ENCODE results near the gene PTPN2. TPM values are rescaled to one million over a fixed set of nuclear protein-coding genes. Genes with fewer than 3 reads are reported as not detected.

Gene PTPN2
- total and polyA plus RNA-seq, 2 donors, result 116 to 155 TPM

DNA sequence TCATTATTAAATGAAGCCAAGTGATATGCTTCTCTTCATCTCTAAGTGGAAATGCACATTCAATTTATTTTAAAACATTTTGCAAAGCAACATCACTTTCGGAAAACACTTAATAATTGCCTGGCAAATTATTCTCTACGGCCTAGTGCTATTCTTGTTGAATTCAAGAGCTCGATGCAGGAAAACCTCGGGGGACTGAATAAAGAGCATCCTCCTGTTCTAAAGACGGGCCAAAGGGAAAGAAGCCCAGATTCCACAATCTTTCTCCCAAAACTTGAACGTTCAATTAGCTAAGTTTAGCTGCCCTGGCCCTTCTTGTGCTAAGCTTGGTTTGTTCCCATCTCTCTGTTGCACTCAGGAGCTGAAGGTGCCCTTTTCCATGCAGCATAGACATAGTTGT, 40.6 kb upstream of the PTPN2 start:
- Histone ChIP-seq H3K4me1 (ENCODE audit: control insufficient read depth in 2 of 2, insufficient read depth in 2 of 2, low read length in 2 of 2) (peaks cover 9 to 15% of the 10 kb centered on the region in 2 donors), H3K36me3 (ENCODE audit: control insufficient read depth in 2 of 2, insufficient read depth in 2 of 2, low read length in 1 of 2) (no peaks in the 10 kb centered on the region), H3K27me3 (ENCODE audit: control insufficient read depth in 2 of 2, insufficient read depth in 1 of 2, low read length in 1 of 2) (no peaks in the 10 kb centered on the region), H3K27ac (ENCODE audit: low read depth in 1 of 2, low read length in 1 of 2) (no peak overlapping the region), H3K9me3 (ENCODE audit: control insufficient read depth in 2 of 2, insufficient read depth in 1 of 2, low read length in 1 of 2) (no peaks in the 10 kb centered on the region), H3K4me3 (ENCODE audit: low read length in 2 of 2) (no peak overlapping the region)
- WGBS, result 97% methylated on average over 6 of the region's 6 CpGs
- no peak for DNase-seq (ENCODE audit: low read depth in 6 of 9, low spot score in 9 of 9)

DNA sequence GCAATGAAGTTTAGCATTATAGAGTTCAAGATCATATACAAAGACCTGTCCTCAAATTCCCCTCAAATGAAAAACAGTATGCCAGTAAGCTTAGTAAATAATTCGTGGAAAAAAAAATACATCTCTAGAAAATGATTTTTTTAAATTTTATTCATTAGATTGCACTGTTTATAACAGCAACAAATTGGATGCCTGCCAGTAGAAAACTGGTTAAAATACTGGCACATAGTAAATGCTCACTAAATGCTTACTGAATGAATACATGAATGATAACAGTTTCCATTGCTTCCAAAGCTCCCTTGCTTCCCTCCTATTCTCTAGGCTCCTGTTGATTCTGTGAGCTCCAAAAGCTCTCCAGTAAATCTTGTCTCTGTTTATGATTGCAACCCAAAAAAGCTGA, 38.2 kb upstream of the PTPN2 start:
- no peaks in the 10 kb centered on the region for H3K9me3 ChIP-seq (ENCODE audit: control insufficient read depth in 2 of 2, insufficient read depth in 1 of 2, low read length in 1 of 2)
- H3K4me1 ChIP-seq (ENCODE audit: control insufficient read depth in 2 of 2, insufficient read depth in 2 of 2, low read length in 2 of 2), result peaks cover 6 to 8% of the 10 kb centered on the region in 2 donors
- H3K36me3 ChIP-seq (ENCODE audit: control insufficient read depth in 2 of 2, insufficient read depth in 2 of 2, low read length in 1 of 2), result no peaks in the 10 kb centered on the region
- WGBS, result 98% methylated on average over 1 of the region's 1 CpG
- H3K4me3 ChIP-seq (ENCODE audit: low read length in 2 of 2), result no peak overlapping the region
- no peak overlapping the region for H3K27ac ChIP-seq (ENCODE audit: low read depth in 1 of 2, low read length in 1 of 2)
- H3K27me3 ChIP-seq (ENCODE audit: control insufficient read depth in 2 of 2, insufficient read depth in 1 of 2, low read length in 1 of 2), result no peaks in the 10 kb centered on the region
- no peak for DNase-seq (ENCODE audit: low read depth in 6 of 9, low spot score in 9 of 9)

DNA sequence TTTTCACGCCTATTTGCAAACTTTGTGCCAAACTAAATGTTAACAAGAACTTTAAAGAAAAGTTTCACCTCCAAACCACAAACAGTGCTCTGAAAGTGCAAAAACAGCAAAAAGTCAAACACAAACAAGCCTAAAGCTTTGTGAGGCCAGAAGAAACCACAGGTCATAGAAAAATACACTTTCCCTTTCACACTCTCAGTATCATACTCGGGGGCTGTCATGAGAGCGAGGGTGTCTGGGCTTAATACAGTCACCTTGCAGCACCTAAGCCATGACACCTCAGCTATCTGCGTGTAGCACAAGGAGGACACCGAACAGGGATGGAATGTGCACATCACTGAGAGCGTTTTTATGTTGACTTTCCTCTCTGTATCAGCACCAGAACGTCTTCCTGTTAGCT, 37.1 kb upstream of the PTPN2 start:
- Histone ChIP-seq H3K4me3 (ENCODE audit: low read length in 2 of 2) (no peak overlapping the region), H3K36me3 (ENCODE audit: control insufficient read depth in 2 of 2, insufficient read depth in 2 of 2, low read length in 1 of 2) (no peaks in the 10 kb centered on the region), H3K9me3 (ENCODE audit: control insufficient read depth in 2 of 2, insufficient read depth in 1 of 2, low read length in 1 of 2) (no peaks in the 10 kb centered on the region), H3K27me3 (ENCODE audit: control insufficient read depth in 2 of 2, insufficient read depth in 1 of 2, low read length in 1 of 2) (no peaks in the 10 kb centered on the region), H3K4me1 (ENCODE audit: control insufficient read depth in 2 of 2, insufficient read depth in 2 of 2, low read length in 2 of 2) (peaks cover 6 to 8% of the 10 kb centered on the region in 2 donors), H3K27ac (ENCODE audit: low read depth in 1 of 2, low read length in 1 of 2) (peak overlapping the region; percentile 23 to 36)
- WGBS, result 40% methylated on average over 7 of the region's 7 CpGs
- DNase-seq (ENCODE audit: low read depth in 6 of 9, low spot score in 9 of 9), result peak in 1 of 9 donors; percentile 52

DNA sequence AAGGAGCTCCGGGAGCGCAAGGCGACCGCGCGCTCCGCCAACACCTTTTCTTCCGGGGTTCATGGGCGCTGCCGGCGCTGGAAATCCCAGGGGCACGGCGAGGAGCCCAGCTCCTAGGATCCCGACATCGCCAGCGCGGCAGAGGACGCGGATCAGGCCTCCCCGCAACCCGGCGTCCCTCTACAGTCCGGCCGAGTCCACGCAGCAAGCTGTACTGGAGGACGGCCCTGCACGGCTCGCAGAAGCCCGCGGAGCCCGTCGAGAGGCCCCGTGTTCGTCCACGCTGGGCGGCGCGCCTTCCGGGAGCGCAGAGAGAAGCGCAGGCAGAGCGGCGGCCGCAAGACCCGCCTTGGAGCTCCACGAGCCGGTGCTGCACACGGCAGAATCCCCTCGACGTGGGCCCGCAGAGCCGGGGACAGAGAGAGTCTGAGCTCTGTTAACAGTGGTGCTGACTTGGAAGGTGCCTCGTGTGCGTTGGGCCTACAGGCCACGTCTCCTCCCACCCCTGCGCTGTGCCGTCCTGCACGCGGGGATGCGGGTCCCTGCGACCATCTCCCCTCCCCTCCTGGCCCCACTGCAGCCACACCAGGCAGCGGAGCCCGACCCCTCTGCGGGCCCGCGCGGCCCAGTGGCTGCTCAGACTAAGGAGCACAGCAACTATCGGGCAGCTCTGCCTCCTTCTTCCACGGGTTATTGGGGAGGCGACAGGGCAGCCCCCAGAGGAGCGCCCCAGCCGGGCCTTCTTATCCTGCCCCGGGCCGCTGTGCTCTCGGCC, 28.1 kb upstream of the PTPN2 start:
- DNase-seq (ENCODE audit: low read depth in 6 of 9, low spot score in 9 of 9), result no peak
- peaks cover 0 to 14% of the 10 kb centered on the region in 2 donors for H3K27me3 ChIP-seq (ENCODE audit: control insufficient read depth in 2 of 2, insufficient read depth in 1 of 2, low read length in 1 of 2)
- no peak overlapping the region for H3K27ac ChIP-seq (ENCODE audit: low read depth in 1 of 2, low read length in 1 of 2)
- H3K4me3 ChIP-seq (ENCODE audit: low read length in 2 of 2), result peak overlapping the region in 1 of 2 donors; percentile 46
- 86% methylated on average over 75 of the region's 75 CpGs for WGBS
- H3K9me3 ChIP-seq (ENCODE audit: control insufficient read depth in 2 of 2, insufficient read depth in 1 of 2, low read length in 1 of 2), result peaks cover 0 to 26% of the 10 kb centered on the region in 2 donors
- H3K36me3 ChIP-seq (ENCODE audit: control insufficient read depth in 2 of 2, insufficient read depth in 2 of 2, low read length in 1 of 2), result no peaks in the 10 kb centered on the region
- peaks cover 0 to 29% of the 10 kb centered on the region in 2 donors for H3K4me1 ChIP-seq (ENCODE audit: control insufficient read depth in 2 of 2, insufficient read depth in 2 of 2, low read length in 2 of 2)

DNA sequence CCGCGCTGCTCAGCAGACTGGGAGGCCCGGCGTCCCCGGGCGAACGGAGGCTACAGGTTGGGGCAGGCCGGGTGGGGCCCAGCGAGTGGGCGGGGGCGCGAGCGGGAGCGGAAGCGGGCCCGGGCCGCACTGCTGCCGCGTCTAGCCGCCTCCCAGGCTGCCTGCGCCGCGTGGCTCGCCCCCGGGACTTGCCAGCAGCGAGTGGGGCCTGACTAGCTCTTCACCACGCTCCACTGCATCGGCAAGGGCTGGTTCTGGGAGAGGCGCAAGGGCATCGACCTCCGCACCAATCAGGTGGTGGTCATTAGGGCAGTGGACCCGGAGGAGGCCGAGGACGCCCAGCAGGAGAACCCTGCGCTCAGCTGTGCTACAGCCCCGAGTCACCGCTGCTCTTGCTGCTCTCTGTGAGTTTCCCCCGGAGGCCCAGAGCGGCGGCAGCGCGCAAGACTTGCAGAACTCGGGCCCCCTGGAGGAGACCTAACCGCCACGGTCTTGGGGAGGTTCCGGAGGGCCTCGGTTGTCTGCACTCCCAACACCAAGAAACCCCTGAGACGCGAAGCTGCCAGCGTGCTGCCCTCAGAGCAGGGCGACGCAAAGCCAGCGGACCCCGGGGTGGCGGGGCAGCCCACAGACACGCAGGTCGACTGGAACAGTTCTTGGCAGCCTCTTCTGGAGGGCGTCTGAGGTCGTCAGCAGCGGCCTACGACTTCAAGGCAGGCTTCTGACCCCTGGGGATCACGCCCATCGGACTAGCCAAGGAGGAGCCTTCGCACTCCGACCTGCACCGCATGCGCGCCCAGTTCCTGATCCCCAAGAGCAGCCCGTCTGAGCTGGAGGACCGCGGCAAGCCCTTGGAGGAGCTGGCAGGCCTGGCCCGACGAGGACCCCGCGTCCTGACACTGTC, 27.2 kb upstream of the PTPN2 start:
- H3K4me1 ChIP-seq (ENCODE audit: control insufficient read depth in 2 of 2, insufficient read depth in 2 of 2, low read length in 2 of 2), result peaks cover 0 to 37% of the 10 kb centered on the region in 2 donors
- H3K27me3 ChIP-seq (ENCODE audit: control insufficient read depth in 2 of 2, insufficient read depth in 1 of 2, low read length in 1 of 2), result peaks cover 0 to 14% of the 10 kb centered on the region in 2 donors
- DNase-seq (ENCODE audit: low read depth in 6 of 9, low spot score in 9 of 9), result peak in 6 of 9 donors; percentile 41 to 79 (median 57)
- 20% methylated on average over 75 of the region's 75 CpGs for WGBS
- H3K27ac ChIP-seq (ENCODE audit: low read depth in 1 of 2, low read length in 1 of 2), result peak overlapping the region; percentile 39 to 67
- peak overlapping the region; percentile 43 to 46 for H3K4me3 ChIP-seq (ENCODE audit: low read length in 2 of 2)
- peaks cover 0 to 26% of the 10 kb centered on the region in 2 donors for H3K9me3 ChIP-seq (ENCODE audit: control insufficient read depth in 2 of 2, insufficient read depth in 1 of 2, low read length in 1 of 2)
- no peaks in the 10 kb centered on the region for H3K36me3 ChIP-seq (ENCODE audit: control insufficient read depth in 2 of 2, insufficient read depth in 2 of 2, low read length in 1 of 2)

DNA sequence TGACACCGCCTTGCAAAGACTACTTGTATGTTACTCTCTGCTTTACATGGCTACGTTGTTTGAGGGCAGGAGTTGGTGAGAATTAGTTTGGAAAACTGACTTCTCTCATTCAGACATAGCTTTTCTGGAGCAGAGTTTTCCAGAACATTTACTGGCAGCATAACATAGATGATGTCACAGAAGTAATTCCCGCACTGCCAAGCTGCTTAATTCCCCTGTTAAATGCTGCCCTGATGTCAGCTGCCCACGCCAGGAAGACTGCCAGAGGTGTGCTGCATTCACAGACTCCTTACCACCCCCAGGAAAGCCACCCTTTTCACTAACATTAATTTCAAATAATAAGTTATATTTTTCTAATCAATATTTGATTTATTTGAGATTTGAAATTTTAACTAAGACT, 24.7 kb upstream of the PTPN2 start:
- DNase-seq (ENCODE audit: low read depth in 6 of 9, low spot score in 9 of 9), result no peak
- Histone ChIP-seq H3K9me3 (ENCODE audit: control insufficient read depth in 2 of 2, insufficient read depth in 1 of 2, low read length in 1 of 2) (peaks cover 0 to 32% of the 10 kb centered on the region in 2 donors), H3K4me3 (ENCODE audit: low read length in 2 of 2) (no peak overlapping the region), H3K27me3 (ENCODE audit: control insufficient read depth in 2 of 2, insufficient read depth in 1 of 2, low read length in 1 of 2) (peaks cover 0 to 14% of the 10 kb centered on the region in 2 donors), H3K36me3 (ENCODE audit: control insufficient read depth in 2 of 2, insufficient read depth in 2 of 2, low read length in 1 of 2) (no peaks in the 10 kb centered on the region), H3K27ac (ENCODE audit: low read depth in 1 of 2, low read length in 1 of 2) (no peak overlapping the region), H3K4me1 (ENCODE audit: control insufficient read depth in 2 of 2, insufficient read depth in 2 of 2, low read length in 2 of 2) (peaks cover 0 to 47% of the 10 kb centered on the region in 2 donors)
- 94% methylated on average over 4 of the region's 4 CpGs for WGBS

DNA sequence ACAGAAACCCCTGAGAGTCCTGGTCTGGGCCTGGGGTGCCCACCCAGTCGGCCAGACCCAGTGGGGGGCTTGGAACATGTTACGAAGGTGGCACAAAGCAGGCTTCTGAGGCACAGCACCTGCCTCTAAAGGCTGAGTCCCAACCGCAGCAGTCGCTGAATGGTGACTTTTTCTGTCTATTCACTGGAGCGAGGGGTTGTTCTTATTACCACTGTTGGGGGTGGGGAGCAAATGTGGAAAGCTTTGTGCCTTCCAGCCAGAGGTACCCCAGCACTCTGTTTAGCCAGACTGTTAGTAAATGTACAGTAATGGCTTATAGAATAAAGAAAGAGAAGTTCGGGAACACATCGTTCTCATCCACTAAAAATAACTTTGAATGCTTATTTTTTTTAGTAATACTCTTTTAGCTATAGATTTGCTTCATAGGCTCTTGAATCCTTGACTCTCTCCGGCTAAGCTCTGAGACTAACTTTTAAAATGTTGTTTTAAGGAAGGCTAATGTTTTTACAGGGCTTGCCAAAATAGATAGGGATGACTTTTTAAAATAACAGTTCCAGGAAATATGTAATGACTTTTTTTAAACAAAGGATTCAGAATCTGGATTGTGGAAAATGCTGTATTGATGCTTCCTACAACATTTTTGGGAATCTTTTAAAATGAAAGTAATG, 23.4 kb upstream of the PTPN2 start:
- Histone ChIP-seq H3K9me3 (ENCODE audit: control insufficient read depth in 2 of 2, insufficient read depth in 1 of 2, low read length in 1 of 2) (peaks cover 0 to 20% of the 10 kb centered on the region in 2 donors), H3K4me1 (ENCODE audit: control insufficient read depth in 2 of 2, insufficient read depth in 2 of 2, low read length in 2 of 2) (peaks cover 0 to 50% of the 10 kb centered on the region in 2 donors), H3K27ac (ENCODE audit: low read depth in 1 of 2, low read length in 1 of 2) (peak overlapping the region in 1 of 2 donors; percentile 60), H3K4me3 (ENCODE audit: low read length in 2 of 2) (no peak overlapping the region), H3K36me3 (ENCODE audit: control insufficient read depth in 2 of 2, insufficient read depth in 2 of 2, low read length in 1 of 2) (no peaks in the 10 kb centered on the region), H3K27me3 (ENCODE audit: control insufficient read depth in 2 of 2, insufficient read depth in 1 of 2, low read length in 1 of 2) (peaks cover 0 to 13% of the 10 kb centered on the region in 2 donors)
- peak in 1 of 9 donors; percentile 74 for DNase-seq (ENCODE audit: low read depth in 6 of 9, low spot score in 9 of 9)
- 71% methylated on average over 8 of the region's 8 CpGs for WGBS

DNA sequence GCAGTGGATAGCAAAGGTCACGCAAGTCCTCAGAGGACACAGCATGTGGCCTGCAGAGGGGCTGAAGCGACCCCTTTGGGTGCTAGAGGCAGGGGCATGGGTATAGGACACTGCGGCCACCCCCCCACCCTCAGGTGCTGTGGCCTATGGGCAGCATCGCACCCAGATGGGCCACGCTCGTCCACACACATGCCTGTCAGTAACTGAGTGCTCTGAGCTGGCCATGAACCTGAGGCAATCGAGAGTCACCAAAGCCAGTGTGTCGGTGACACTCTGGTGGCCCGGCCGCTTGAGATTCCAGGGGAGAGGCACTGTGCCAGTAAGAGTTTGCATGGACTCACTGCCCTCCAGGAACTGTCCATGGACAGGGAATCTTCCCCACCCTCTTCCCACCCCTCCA, 22.7 kb upstream of the PTPN2 start:
- Histone ChIP-seq H3K9me3 (ENCODE audit: control insufficient read depth in 2 of 2, insufficient read depth in 1 of 2, low read length in 1 of 2) (peaks cover 0 to 14% of the 10 kb centered on the region in 2 donors), H3K36me3 (ENCODE audit: control insufficient read depth in 2 of 2, insufficient read depth in 2 of 2, low read length in 1 of 2) (no peaks in the 10 kb centered on the region), H3K4me3 (ENCODE audit: low read length in 2 of 2) (no peak overlapping the region), H3K4me1 (ENCODE audit: control insufficient read depth in 2 of 2, insufficient read depth in 2 of 2, low read length in 2 of 2) (peaks cover 0 to 47% of the 10 kb centered on the region in 2 donors), H3K27me3 (ENCODE audit: control insufficient read depth in 2 of 2, insufficient read depth in 1 of 2, low read length in 1 of 2) (peaks cover 0 to 7% of the 10 kb centered on the region in 2 donors), H3K27ac (ENCODE audit: low read depth in 1 of 2, low read length in 1 of 2) (peak overlapping the region in 1 of 2 donors; percentile 60)
- 93% methylated on average over 10 of the region's 10 CpGs for WGBS
- no peak for DNase-seq (ENCODE audit: low read depth in 6 of 9, low spot score in 9 of 9)
